ENCODE measurements around the gene DCDC2. TPM values are rescaled to one million over a fixed set of nuclear protein-coding genes. Genes with fewer than 3 reads are reported as not detected.
"Not testable (repeated sequence)": the region's sequence is repeated elsewhere in the genome, so short reads cannot be mapped to it uniquely, and the experiment has no call there.

Gene DCDC2
- total and polyA plus RNA-seq, 4 experiments from 2014 or later = 0.44 to 0.47 TPM; not detected in 2

GRCh38 chr6:24374612-24375011, 16.8 kb upstream of the DCDC2 start:
- no peak overlapping the region for H3K27ac ChIP-seq (ENCODE audit: low read depth, low read length)
- Mint-ChIP-seq H3K36me3 (no peaks in the 10 kb centered on the region), H3K27ac (peak overlapping the region in 1 of 7 donors; percentile 55), H3K4me3 (no peak overlapping the region), H3K4me1 (no peaks in the 10 kb centered on the region), H3K27me3 (peaks cover 11 to 18% of the 10 kb centered on the region in 2 donors), H3K9me3 (peaks cover 0 to 3% (median 0%) of the 10 kb centered on the region in 8 donors)
- no peak overlapping the region for H3K4me3 ChIP-seq (ENCODE audit: low read length in 2 of 2)
- DNase-seq = no peak
- H3K4me1 ChIP-seq (ENCODE audit: insufficient read depth, low read length) = no peaks in the 10 kb centered on the region
- no peaks in the 10 kb centered on the region for H3K9me3 ChIP-seq (ENCODE audit: control insufficient read depth in 1 of 2, low read length in 2 of 2)
- intact Hi-C loops (cut with micrococcal nuclease) = no loop called here
- POLR2A ChIA-PET (ENCODE audit: partially characterized antibody) = no interaction called here
- CTCF ChIA-PET (ENCODE audit: partially characterized antibody) = no interaction called here
- no peaks in the 10 kb centered on the region for H3K27me3 ChIP-seq (ENCODE audit: insufficient read depth, low read length)
- no peaks in the 10 kb centered on the region for H3K36me3 ChIP-seq (ENCODE audit: insufficient read depth, low read length)

DNA sequence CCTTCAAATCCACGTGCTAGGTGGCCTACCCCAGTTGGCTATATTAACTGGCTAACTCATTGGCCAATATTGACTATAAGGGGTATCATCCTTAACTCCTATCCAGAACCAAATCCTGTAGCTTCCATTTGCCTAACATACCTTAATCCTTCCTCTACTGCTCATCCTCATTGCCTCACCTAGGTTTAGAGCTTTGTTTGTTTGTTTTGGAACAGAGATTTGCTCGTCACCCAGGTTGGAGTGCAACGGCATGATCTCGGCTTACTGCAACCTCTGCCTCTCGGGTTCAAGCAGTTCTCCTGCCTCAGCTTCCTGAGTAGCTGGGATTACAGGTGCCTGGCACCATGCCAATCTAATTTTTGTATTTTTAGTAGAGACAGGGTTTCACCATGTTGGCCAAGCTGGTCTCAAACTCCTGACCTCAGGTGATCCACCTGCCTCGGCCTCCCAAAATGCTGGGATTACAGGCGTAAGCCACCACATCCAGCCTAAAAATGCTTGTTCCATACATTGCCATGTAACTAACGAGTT, 7.3 kb upstream of the DCDC2 start:
- H3K27ac Mint-ChIP-seq; DNase-seq; H3K4me1 ChIP-seq (ENCODE audit: insufficient read depth, low read length); H3K27me3 Mint-ChIP-seq; H3K27ac ChIP-seq (ENCODE audit: low read depth, low read length); H3K4me3 Mint-ChIP-seq; H3K36me3 ChIP-seq (ENCODE audit: insufficient read depth, low read length); POLR2A ChIA-PET (ENCODE audit: partially characterized antibody); intact Hi-C loops (cut with micrococcal nuclease); H3K27me3 ChIP-seq (ENCODE audit: insufficient read depth, low read length); H3K9me3 Mint-ChIP-seq; CTCF ChIA-PET (ENCODE audit: partially characterized antibody); H3K9me3 ChIP-seq (ENCODE audit: control insufficient read depth in 1 of 2, low read length in 2 of 2); H3K4me3 ChIP-seq (ENCODE audit: low read length in 2 of 2); H3K36me3 Mint-ChIP-seq: not testable (repeated sequence)
- H3K4me1 Mint-ChIP-seq = peaks cover 6 to 11% (median 7%) of the 10 kb centered on the region in 4 donors

DNA sequence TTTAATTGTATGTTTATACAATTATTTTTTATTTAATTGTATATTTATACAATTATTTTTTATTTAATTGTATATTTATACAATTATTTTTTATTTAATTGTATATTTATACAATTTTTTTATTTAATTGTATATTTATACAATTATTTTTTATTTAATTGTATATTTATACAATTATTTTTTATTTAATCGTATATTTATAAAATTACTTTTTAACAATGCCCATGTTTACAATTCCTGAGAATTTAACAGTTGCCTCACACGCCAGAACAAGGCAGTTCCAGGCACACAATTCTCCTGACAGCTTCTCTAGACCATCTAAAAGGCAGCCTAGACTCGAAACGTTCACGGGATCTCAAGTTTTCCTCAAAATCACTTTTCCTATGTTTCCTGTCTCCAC, 4.5 kb upstream of the DCDC2 start:
- H3K4me3 Mint-ChIP-seq; CTCF ChIA-PET (ENCODE audit: partially characterized antibody); POLR2A ChIA-PET (ENCODE audit: partially characterized antibody): not testable (repeated sequence)

DNA sequence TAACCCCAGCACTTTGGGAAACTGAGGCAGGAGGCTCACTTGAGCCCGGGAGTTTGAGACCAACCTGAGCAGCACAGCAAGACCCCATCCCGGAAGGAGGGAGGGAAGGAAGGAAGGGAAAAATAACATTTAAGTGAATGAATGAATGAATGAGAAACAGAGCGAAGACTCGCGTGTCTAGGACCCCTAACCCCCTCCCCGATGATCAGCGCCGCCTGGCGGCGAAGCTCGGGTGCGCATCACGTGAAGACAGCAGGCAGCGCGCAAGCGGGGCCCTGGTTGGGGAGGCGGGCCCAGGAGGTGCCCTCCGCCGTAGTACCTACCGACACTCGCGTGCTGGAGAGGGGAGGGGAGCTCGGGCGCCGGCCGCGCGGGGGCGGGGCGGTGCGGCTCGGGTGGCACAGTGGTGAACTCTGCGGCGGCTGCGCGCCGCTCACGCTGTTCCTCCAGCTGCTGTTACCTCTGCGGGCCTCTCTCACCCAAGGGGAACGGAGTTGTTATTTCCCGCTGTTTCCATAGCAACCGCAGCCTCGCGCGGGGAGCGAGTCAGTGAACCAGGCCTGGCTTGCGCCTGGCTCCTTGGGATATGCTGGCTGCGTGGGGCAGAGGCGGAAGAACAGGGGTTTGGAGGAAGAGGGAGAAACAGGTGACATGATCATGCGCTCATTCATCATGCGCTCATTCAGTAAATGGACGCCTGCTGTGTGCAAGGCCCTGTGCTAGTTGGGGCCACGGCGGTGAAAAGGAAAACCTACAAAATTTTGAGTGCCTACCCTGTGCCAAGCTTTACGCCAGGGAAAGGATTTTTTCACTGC, 2.0 kb upstream of the DCDC2 start:
- DNase-seq = peak; percentile 68 to 84 (median 78)
- Mint-ChIP-seq H3K27me3 (peaks cover 4% of the 10 kb centered on the region in 2 donors), H3K4me1 (peaks cover 24 to 40% (median 31%) of the 10 kb centered on the region in 4 donors), H3K27ac (peak overlapping the region; percentile 11 to 95 (median 89)), H3K4me3 (peak overlapping the region; percentile 75 to 87 (median 84)), H3K36me3 (no peaks in the 10 kb centered on the region), H3K9me3 (no peaks in the 10 kb centered on the region)
- no peaks in the 10 kb centered on the region for H3K27me3 ChIP-seq (ENCODE audit: insufficient read depth, low read length)
- no peak overlapping the region for H3K27ac ChIP-seq (ENCODE audit: low read depth, low read length)
- H3K36me3 ChIP-seq (ENCODE audit: insufficient read depth, low read length) = no peaks in the 10 kb centered on the region
- H3K9me3 ChIP-seq (ENCODE audit: control insufficient read depth in 1 of 2, low read length in 2 of 2) = no peaks in the 10 kb centered on the region
- peak overlapping the region; percentile 39 to 58 for H3K4me3 ChIP-seq (ENCODE audit: low read length in 2 of 2)
- peaks cover 19% of the 10 kb centered on the region for H3K4me1 ChIP-seq (ENCODE audit: insufficient read depth, low read length)
- POLR2A ChIA-PET (ENCODE audit: partially characterized antibody) = interaction anchor here (0.8 kb wide), 1 partner anchor 16 kb away, joined by 4 read pairs; no protein-coding TSS in a partner anchor
- CTCF ChIA-PET (ENCODE audit: partially characterized antibody) = interaction anchor here (1.1 to 1.3 kb wide), 5 partner anchors 17 to 76 kb away, joined by 3 to 4 read pairs (median 4); no protein-coding TSS in a partner anchor
- intact Hi-C loops (cut with micrococcal nuclease) = no loop called here

More for the DNA sequence above, 4.5 kb upstream of the DCDC2 start:
- H3K27ac ChIP-seq (ENCODE audit: low read depth, low read length); H3K4me3 ChIP-seq (ENCODE audit: low read length in 2 of 2); DNase-seq; H3K36me3 ChIP-seq (ENCODE audit: insufficient read depth, low read length); H3K27me3 Mint-ChIP-seq; H3K36me3 Mint-ChIP-seq; intact Hi-C loops (cut with micrococcal nuclease); H3K9me3 Mint-ChIP-seq; H3K27ac Mint-ChIP-seq; H3K9me3 ChIP-seq (ENCODE audit: control insufficient read depth in 1 of 2, low read length in 2 of 2); H3K27me3 ChIP-seq (ENCODE audit: insufficient read depth, low read length): not testable (repeated sequence)
- peaks cover 19% of the 10 kb centered on the region for H3K4me1 ChIP-seq (ENCODE audit: insufficient read depth, low read length)
- H3K4me1 Mint-ChIP-seq = peaks cover 16 to 29% (median 21%) of the 10 kb centered on the region in 4 donors

- CTCF ChIA-PET (ENCODE audit: partially characterized antibody) = no interaction called here
- Histone ChIP-seq H3K9me3 (ENCODE audit: control insufficient read depth in 1 of 2, low read length in 2 of 2) (no peaks in the 10 kb centered on the region), H3K27ac (ENCODE audit: low read depth, low read length) (no peak overlapping the region), H3K27me3 (ENCODE audit: insufficient read depth, low read length) (no peaks in the 10 kb centered on the region), H3K4me3 (ENCODE audit: low read length in 2 of 2) (peak overlapping the region in 1 of 2 donors; percentile 44), H3K36me3 (ENCODE audit: insufficient read depth, low read length) (no peaks in the 10 kb centered on the region), H3K4me1 (ENCODE audit: insufficient read depth, low read length) (peaks cover 19% of the 10 kb centered on the region)
- no peaks in the 10 kb centered on the region for H3K9me3 Mint-ChIP-seq
- intact Hi-C loops (cut with micrococcal nuclease) = no loop called here
- peaks cover 3 to 4% of the 10 kb centered on the region in 2 donors for H3K27me3 Mint-ChIP-seq
- no peaks in the 10 kb centered on the region for H3K36me3 Mint-ChIP-seq
- DNase-seq = peak in 1 of 5 donors; percentile 30
- H3K4me3 Mint-ChIP-seq = peak overlapping the region; percentile 81 to 90 (median 85)
- peak overlapping the region in 6 of 7 donors; percentile 16 to 84 (median 75) for H3K27ac Mint-ChIP-seq
- H3K4me1 Mint-ChIP-seq = peaks cover 24 to 40% (median 32%) of the 10 kb centered on the region in 4 donors
- POLR2A ChIA-PET (ENCODE audit: partially characterized antibody) = no interaction called here
These were observed 461 bp upstream of the DCDC2 start for GRCh38 chr6:24358219-24358821.

GRCh38 chr6:24356310-24356973, 1.4 kb downstream of the DCDC2 start:
- Mint-ChIP-seq H3K27ac (peak overlapping the region in 4 of 7 donors; percentile 3 to 72 (median 16)), H3K27me3 (no peaks in the 10 kb centered on the region), H3K4me3 (peak overlapping the region in 5 of 8 donors; percentile 17 to 85 (median 25)), H3K4me1 (peaks cover 24 to 40% (median 32%) of the 10 kb centered on the region in 4 donors), H3K36me3 (no peaks in the 10 kb centered on the region), H3K9me3 (no peaks in the 10 kb centered on the region)
- Histone ChIP-seq H3K9me3 (ENCODE audit: control insufficient read depth in 1 of 2, low read length in 2 of 2) (no peaks in the 10 kb centered on the region), H3K27ac (ENCODE audit: low read depth, low read length) (no peak overlapping the region), H3K4me1 (ENCODE audit: insufficient read depth, low read length) (peaks cover 19% of the 10 kb centered on the region), H3K27me3 (ENCODE audit: insufficient read depth, low read length) (no peaks in the 10 kb centered on the region), H3K36me3 (ENCODE audit: insufficient read depth, low read length) (no peaks in the 10 kb centered on the region), H3K4me3 (ENCODE audit: low read length in 2 of 2) (no peak overlapping the region)
- intact Hi-C loops (cut with micrococcal nuclease) = no loop called here
- ChIA-PET POLR2A (ENCODE audit: partially characterized antibody) (no interaction called here), CTCF (ENCODE audit: partially characterized antibody) (no interaction called here)
- DNase-seq = no peak

DNA sequence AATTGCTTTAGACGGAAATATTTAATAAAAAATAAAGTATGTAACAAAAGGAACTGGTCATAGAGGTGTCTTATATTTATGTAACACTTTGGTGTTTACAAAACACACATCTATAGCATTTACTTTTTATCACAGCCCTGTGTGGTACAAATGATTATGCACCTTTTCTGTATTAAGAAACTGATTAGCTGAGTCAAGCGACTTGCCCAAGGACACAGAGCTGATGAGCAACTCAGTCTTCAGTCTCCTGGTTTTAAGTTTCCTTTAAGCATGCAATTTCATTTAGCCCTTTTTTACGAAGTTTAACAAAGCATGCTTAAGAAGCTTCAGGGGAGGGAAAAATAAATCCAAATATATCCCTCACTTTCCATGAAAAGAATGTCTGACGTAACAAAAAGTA, 2.5 kb downstream of the DCDC2 start:
- no peak overlapping the region for H3K27ac Mint-ChIP-seq

More for the DNA sequence above, 2.5 kb downstream of the DCDC2 start:
- Mint-ChIP-seq H3K27me3 (peaks cover 0 to 7% of the 10 kb centered on the region in 2 donors), H3K9me3 (no peaks in the 10 kb centered on the region), H3K4me1 (peaks cover 21 to 33% (median 27%) of the 10 kb centered on the region in 4 donors), H3K36me3 (no peaks in the 10 kb centered on the region), H3K4me3 (no peak overlapping the region)
- DNase-seq = no peak
- H3K9me3 ChIP-seq (ENCODE audit: control insufficient read depth in 1 of 2, low read length in 2 of 2) = no peaks in the 10 kb centered on the region
- intact Hi-C loops (cut with micrococcal nuclease) = no loop called here
- no peak overlapping the region for H3K27ac ChIP-seq (ENCODE audit: low read depth, low read length)
- H3K4me3 ChIP-seq (ENCODE audit: low read length in 2 of 2) = no peak overlapping the region
- peaks cover 13% of the 10 kb centered on the region for H3K4me1 ChIP-seq (ENCODE audit: insufficient read depth, low read length)
- H3K36me3 ChIP-seq (ENCODE audit: insufficient read depth, low read length) = no peaks in the 10 kb centered on the region
- H3K27me3 ChIP-seq (ENCODE audit: insufficient read depth, low read length) = no peaks in the 10 kb centered on the region
- CTCF ChIA-PET (ENCODE audit: partially characterized antibody) = no interaction called here
- POLR2A ChIA-PET (ENCODE audit: partially characterized antibody) = no interaction called here
